GM19193 (cell line): Measurements from ENCODE around the gene NETO1.

Experiments used
- POLR2A ChIP-seq: IDR thresholded peaks from 4 replicates; pipeline ENCODE4 v1.6.1; 2011; ENCODE audit not compliant: insufficient read depth, insufficient read length; ENCODE audit errors: extremely low read depth

The NETO1 gene

GRCh38 chr18:72704202-72704601 lies 163.6 kb downstream of the NETO1 start:
- TF ChIP-seq POLR2A: no peak

- no peak for TF ChIP-seq POLR2A
Measured at GRCh38 chr18:72700961-72701710, 166.7 kb downstream of the NETO1 start.

- no peak for TF ChIP-seq POLR2A
Measured at GRCh38 chr18:72697706-72698105, 170.1 kb downstream of the NETO1 start.

- TF ChIP-seq POLR2A: no peak
Measured at GRCh38 chr18:72692595-72692994, 175.2 kb downstream of the NETO1 start.
